H4 (cell line): Measurements from ENCODE around the gene STKLD1. TPM values are rescaled to one million over a fixed set of nuclear protein-coding genes. Genes with fewer than 3 reads are reported as not detected.
A peak's percentile ranks its signal among the peaks of the same experiment; 100 is the strongest.
"Not testable (repeated sequence)": the region's sequence is repeated elsewhere in the genome, so short reads cannot be mapped to it uniquely, and the experiment has no call there.

Experiments used
- DNase-seq: peaks from one replicate; pipeline ENCODE4 v3.0.0-alpha.2; 2015; ENCODE audit warnings: low spot score
- total RNA-seq: library from RNA; depleted of rRNA; stranded (reverse); fragments of >200 nt; shearing (Covaris generic); gene quantifications from 2 replicates; pipeline ENCODE4 v1.2.3, GENCODE V29; 2014

The STKLD1 gene
- total RNA-seq, 1 experiment from 2014 or later = 1.0 TPM

DNA sequence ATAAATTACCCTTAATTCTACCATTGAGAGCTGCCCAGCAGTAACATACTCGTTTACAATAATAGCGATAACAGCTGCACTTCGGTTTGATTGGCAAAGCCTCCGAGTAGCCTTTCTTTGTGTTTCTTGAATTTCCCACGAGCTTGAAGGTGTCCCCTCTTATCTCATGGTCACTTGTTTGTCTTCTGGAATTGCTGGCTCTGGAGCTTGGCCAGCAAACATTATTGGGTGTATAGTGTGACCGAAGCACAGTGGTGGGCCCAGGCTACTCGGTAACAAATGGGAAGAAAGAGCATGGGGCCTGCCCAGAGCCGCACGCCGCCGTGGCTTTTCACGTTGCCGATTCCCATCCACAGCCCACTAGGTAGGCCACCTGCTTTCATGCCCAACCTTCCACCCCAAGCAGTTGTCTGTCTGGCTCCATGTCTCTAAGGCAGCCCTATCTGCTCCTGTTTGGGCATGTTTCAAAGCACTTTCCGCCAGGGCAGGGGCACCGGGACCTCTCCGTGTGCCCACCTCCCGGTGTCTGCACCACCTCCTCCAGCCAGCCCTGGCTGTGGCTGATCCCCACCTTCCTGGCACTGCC is 8.7 kb downstream of the STKLD1 start:
- no peak for DNase-seq

DNA sequence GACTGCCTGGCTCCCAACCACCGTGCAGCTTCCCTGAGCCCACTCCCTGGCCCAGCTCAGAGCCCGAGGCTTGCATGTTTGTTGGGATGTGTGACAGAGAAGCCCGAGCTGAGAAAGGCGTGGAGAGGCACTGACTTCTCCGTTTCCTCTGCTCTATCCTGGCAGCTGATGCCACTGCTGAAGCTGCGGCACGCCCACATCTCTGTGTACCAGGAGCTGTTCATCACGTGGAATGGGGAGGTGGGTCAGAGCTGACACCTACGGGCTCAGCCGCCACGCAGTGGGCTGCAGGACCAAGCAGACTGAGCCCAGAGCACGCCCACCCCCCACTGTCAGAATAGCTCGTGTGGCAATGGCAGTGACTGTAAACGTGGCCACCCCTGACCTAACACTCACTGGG is 9.3 kb downstream of the STKLD1 start:
- no peak for DNase-seq

DNA sequence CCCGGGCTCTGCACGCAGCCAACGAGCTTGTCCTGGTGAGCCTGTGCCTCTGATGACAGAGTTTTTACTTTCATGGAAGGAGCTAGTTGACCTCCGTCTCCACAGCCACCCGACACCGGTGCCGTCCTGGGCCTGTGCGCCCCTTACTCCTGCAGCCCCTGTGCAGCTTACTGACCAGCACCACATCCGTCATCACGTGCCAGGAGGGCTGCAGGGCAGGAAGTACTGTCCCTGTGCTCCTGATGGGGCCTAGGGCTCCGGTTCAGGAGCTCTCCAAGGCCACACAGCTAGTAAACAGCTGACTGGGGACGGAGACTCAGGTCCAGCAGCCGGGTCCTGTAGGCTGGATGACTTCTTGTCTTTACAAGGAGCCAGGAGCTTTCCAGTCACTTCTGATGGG is 10.2 kb downstream of the STKLD1 start:
- no peak for DNase-seq

DNA sequence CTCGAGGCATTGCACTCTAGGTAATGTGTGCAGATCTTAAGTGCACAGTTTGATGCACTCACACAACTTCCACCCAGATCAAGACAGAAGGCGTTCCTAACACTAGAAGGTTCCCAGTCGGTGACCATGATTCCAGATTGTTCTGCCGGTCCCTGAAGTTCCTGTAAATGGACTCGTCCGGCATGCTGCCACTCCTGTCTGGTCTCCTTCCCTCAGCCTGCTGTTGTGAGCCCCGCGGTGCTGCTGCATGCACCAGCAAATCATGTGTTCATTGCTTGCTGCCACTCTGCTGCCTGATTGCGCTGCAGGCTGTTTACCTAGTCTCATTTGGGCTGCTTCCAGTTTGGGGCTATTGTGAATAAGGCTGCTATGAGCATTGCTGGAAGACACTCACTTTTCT is 11.5 kb downstream of the STKLD1 start:
- DNase-seq = no peak

DNA sequence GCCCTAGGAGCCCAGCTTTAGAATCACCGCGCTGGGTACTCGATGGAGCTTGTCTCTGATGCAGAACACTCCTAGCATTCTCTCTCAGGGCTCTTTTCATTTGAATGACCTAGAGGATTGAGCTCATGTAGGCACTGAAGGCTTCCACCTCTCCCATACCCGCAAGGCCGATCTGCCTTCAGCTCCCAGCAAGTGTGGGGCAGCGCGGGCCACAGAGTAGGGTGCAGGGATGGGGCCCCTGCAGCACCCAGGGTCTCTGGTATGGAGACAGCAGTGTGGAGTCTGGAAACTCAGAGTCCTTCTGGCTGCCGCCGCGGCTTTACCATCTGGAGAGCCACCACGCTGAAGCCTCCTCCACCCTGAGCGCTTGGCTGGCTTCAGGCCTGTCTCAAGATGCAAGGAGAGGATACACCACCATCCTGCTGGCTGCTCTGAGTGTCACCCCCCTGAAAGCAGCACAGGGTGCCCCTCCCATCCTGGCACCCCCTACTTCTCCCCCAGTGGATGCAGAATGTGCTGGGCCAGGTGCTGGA is 12.9 kb downstream of the STKLD1 start:
- no peak for DNase-seq

DNA sequence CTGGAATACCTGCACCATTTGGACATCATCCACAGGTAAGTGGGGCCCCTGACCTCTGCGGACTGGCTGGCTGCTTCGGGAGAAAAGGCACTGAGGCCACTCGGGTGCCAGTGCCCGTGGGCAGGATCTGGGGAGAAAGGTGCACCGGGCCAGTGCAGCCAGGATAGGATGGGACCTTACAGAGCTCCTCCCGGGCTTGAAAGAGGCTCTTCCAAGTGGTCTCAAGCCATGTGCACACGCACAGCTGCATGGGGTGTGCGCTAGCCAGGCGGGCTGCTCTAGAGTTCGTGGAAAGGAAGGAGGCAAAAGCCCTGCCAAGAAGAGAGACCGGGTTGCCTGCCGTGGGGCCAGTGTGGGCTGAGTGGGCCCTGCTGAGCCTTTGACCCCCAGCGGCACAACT is 13.4 kb downstream of the STKLD1 start:
- DNase-seq = no peak

DNA sequence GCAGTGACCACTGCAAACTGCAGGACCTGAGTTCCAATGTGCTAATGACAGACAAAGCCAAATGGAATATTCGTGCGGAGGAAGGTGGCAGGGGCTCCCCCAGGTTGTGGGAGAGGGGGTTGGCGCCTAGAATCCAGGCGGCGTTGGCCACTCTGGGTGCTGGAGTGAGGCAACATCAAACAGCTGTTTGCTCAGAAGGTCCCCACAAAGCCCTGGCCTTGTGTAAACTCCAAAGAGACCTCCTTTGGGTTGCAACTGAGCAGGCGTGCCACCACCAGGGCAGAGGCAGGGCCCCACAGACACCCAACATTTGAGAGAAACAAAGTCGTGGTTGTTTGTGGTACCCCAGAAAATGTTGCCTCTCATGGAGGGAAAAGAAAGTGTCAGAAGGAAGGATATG is 14.5 kb downstream of the STKLD1 start:
- DNase-seq = no peak

DNA sequence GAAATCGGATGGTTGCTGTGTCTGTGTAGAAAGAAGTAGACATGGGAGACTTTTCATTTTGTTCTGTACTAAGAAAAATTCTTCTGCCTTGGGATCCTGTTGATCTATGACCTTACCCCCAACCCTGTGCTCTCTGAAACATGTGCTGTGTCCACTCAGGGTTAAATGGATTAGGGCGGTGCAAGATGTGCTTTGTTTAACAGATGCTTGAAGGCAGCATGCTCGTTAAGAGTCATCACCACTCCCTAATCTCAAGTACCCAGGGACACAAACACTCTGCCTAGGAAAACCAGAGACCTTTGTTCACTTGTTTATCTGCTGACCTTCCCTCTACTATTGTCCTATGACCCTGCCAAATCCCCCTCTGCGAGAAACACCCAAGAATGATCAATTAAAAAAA is 15.3 kb downstream of the STKLD1 start:
- DNase-seq = not testable (repeated sequence)

DNA sequence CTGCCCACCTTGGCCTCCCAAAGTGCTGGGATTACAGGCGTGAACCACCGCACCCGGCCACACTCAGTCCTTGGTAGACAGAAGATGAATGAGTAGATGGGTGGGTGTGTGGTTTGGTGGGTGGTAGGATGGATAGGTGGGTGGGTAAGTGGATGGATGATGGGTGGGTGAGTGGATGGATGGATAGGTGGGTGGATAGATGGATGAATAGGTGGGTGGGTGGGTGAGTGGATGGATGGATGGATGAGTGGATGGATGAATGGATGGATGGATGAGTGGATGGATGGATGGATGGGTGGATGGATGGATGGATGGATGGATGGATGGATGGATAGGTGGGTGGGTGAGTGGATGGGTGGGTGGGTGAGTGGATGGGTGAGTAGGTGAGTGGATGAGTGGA is 16.1 kb downstream of the STKLD1 start:
- DNase-seq = not testable (repeated sequence)

DNA sequence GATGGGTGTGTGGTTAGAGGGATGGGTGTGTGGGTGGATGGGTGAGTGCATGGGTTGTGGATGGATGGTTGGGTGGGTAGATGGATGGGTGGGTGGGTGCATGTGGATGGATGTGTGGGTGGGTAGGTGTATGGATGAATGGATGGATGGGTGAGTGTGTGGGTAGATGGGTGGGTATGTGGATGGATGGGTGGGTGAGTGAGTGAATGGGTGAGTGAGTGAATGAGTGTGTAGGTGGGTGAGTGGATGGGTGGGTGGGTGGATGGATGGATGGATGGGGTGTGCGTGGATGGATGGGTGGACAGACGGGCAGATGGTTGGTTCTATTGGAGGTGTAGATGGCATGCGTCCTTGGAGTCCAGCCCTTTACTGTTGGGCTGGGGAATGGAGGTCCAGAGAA is 17.2 kb downstream of the STKLD1 start:
- no peak for DNase-seq

DNA sequence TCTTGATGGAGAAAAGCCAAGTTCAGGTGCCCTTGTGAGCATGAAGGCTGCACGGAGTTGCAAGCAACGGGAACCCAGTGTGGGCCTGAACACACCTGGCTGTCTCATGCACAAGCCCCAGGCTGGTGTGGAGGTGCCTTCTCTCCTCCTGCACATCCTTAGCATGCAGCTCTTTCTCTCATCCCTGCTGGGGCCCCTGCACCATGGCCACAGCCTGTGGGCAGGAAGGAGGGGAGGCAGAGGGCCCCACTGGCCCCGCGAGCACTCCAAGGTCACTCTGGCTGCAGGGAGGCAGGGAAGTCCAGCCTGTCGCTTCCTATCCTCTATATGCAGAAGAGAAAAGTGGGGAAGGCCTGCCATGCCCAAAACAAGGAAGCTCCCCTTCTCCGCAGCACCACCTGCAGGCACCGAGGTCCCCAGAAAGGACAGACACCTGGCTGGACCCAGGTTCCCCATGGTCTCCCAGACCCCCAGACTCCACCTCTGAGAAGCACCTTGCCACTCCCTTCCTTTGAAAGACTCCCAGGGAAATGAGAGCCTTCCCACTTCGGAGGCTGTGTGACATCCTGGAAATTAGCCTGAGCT is 18.6 kb downstream of the STKLD1 start:
- DNase-seq = no peak

DNA sequence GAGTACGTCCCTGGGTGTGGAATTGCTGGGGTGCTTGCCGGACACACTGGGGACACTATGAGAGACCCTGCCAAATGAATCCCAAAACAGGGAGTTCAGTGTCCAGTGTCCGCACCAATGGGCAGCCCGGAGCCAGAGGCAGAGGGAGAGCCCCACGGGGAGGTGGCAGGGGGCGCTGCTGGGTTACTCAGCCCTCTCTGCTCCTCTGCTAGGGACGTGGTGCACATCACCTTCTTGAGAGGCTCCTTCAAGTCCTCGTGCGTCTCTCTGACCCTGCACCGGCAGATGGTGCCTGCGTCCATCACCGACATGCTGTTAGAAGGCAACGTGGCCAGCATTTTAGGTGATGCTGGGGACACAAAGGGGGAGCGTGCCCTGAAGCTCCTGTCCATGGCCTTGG is 20.8 kb downstream of the STKLD1 start:
- DNase-seq = no peak

DNA sequence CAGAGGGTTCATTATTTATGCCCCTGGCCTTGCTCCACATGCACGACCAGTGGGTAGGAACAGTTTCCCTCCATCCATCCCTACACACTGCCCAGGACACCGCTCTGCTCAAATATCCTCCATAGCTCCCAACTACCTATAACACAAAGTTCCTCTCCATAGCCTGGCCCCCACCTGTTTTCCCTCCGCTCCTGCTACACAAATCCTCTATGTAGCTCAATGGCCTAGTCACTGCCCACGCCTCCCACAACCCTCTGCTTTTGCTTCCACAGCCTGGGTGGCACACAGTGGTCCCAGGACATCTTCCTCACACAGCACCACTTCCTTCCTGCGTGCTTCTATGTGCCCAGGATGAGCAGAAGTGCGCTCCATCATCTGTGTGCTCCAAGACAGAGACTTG is 21.2 kb downstream of the STKLD1 start:
- DNase-seq = no peak

DNA sequence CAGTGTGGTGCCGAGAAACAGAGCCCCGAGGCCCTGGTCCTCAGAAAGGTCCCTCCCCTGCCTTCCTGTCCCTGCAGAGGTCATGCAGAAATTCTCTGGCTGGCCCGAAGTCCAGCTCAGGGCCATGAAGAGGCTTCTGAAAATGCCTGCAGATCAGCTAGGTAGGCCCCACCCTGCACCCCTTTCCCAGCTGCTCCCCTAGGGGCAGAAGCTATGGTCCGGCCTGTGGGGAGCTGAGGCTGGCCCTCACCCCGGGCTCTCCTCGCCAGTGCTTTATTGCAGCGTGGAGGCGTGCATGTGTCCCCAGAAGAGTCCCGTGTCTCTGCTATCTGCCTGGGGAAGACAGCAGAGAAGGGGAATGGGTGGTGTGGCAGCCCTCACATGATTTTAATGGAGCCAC is 21.7 kb downstream of the STKLD1 start:
- DNase-seq = no peak

DNA sequence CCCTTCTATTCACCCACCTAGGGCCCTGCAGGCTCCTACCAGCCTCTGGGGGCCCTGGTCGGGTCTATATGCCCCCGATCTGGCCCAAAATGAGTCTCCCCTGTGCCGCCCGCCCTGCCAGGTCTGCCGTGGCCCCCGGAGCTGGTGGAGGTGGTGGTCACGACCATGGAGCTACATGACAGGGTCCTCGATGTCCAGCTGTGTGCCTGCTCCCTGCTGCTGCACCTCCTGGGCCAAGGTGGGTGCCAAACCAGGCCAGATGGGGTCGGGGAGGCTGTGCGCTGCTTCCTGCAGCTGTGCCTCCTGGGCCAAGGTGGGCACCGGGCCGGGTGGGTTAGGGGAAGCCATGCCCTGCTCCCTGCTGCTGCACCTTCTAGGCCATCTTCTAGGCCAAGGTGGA is 24.1 kb downstream of the STKLD1 start:
- DNase-seq = no peak

DNA sequence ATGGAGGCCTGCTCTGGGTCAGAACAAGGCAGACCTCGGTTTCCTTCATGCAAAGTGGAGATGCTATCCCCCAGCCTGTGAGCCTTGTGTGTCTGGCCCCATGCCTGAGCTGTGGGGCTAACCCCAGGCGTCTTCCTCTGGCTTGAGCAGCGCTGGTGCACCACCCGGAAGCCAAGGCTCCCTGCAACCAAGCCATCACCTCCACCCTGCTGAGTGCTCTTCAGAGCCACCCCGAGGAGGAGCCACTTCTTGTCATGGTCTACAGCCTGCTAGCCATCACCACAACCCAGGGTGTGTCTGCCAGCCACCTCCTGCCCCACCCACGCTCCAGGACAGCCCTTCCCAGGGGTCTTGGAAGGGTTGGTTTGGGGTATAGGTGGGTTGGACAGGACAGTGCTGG is 25.4 kb downstream of the STKLD1 start:
- DNase-seq = no peak

DNA sequence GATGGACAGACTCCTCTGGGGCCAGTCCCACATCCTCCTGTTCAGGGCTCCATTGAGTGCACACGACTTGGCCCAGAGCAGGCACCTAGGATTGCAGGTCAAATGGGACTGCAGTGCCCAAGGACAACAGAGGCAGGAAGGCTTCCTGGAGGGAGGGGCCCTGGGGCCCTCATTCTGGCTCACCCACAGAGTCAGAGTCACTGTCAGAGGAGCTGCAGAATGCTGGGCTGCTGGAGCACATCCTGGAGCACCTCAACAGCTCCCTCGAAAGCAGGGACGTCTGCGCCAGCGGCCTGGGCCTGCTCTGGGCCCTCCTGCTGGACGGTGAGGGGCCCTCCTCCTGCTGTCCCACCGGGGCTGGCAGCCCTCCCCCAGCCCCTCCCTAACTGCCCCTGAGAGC is 26.5 kb downstream of the STKLD1 start:
- no peak for DNase-seq

DNA sequence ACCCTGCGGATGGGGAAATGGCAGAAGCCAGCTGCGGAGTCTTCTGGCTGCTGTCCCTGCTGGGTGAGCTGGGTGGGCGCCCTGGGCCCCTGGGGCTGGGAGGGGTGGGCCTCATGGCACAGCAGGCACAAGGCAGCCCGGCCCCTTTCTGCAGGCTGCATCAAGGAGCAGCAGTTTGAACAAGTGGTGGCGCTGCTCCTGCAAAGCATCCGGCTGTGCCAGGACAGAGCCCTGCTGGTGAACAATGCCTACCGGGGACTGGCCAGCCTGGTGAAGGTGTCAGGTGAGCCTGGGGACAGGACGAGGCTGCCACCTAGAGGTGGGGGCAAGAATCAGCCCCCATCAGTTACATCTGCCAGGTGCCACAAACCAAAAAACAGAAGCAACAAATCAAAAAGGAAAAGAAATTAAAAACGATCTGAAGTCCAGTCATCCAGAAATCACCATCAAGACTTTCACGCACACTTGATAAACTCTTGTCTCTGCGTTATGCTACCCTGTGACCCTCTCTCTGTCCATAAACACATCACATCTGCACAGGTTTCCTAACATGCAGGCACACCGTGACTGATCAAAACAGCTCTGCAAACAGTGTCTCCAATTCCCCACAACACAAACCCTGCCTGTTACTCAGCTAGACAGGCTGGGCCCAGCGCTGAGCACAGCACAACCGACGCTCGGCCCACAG is 27.7 kb downstream of the STKLD1 start:
- no peak for DNase-seq

DNA sequence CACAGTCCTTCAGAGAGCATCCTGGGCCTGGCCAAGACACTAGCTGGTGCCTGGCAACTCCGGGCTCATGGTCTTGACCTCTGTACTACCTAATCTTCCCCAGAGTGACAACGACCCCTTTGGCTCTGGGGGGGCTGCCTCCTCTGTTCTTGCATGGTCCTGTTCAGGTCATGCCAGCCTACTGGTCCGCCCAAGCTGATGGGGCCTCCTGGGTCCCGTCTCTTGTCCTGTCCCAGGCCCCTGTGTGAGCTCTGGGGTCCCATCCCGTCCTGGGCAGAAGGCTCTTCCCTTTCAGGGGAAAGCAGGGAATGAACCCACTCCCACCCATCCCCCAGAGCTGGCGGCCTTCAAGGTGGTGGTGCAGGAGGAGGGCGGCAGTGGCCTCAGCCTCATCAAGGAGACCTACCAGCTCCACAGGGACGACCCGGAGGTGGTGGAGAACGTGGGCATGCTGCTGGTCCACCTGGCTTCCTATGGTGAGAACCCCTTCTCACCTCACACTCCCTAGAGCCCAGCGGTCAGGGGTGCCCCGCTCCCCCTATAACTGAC is 28.4 kb downstream of the STKLD1 start:
- DNase-seq = no peak

DNA sequence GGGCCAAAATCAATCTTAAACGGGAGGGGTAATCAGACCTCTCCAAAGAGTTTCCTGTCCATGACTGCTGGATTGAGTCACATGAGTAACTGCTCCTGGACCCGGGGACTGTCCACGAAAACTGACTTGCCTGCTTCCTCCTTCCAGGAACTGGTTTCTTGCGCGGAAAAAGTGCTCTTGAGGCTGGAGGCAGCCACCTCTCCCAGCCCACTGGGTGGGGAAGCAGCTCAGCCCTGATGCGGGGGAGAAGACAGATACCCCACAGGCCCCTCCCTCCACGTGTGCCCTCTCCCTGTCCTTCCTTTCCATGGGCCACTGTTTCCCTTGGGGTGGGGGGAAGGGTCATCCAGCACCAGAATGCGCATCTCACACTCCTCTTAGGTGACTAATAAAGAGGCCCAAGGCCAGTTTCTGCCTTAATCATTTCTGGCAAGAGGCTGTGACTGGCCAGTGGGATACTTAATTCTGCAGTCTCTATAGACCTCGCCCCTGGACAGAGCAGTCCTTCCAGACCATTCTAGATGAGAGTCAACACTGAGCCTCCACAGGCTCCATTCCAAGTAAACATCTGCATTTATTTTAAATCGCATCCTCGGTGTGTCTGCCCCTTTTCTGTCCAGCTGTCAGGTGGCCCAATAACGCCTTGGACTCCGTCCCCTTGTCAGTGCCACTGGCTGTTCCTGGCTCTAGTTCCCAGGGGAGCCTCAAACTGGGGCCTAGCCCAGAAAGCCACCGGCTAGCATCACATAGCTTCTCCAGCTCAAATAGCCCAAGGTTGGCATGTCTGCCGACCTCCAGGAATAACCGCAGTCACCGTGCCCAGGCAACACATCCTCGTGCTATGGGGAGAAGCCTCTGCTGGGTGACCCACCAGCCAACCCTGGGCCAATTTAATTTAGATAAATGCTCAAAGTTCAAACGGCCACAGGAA is 29.6 kb downstream of the STKLD1 start:
- DNase-seq = no peak

DNA sequence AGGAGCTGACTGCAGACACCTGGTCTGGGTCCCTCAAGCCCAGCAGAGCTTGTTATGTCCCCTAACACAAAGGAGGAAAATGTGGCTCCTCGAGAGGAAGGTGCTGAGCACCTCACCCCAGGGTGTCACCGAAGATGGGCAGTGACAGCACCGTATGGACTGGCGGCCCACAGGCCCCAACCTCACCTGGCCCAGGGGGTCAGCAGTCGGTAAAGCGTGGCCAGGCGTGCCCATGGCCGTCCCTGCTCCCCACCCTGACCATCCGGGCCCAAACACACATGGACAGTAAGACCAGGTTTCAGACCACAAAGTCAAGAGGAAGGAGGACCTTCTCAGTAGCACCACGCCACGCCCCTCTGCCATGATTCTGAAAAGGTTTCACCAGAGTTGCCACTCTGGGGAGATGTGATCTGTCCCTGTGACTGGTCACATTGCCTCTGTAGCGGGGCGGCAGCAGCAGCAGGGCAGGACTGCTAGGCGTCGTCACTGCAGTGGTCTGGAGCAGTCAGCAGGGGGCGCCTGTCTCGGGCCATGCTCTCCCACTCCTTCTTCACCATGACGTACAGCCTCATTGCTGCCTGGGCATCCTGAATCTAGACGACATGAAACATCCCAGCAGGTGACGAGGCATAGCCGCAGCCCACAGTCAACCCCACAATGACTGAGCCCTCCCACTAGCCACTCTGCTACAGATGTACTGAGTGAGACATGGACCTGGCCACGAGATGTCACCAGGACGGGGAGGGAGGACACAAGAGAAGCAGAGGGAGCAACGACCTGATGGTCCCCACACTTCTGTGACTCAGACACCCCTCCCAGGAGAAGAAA is 30.5 kb downstream of the STKLD1 start:
- DNase-seq = peak; percentile 63
